ENCODE measurements around the gene DPP6.

The DPP6 gene

GRCh38 chr7:154433632-154434598 lies 381.7 kb downstream of the DPP6 start:
- no peak overlapping the region for H2BK120ac ChIP-seq (ENCODE audit: low read depth, low read length)
- WGBS (ENCODE audit: extremely low coverage, insufficient coverage, low lambda C conversion rate), result no CpG with 5 or more reads among the region's 11 CpGs
- H3K79me2 ChIP-seq (ENCODE audit: control insufficient read depth, insufficient read depth, low read length), result no peaks in the 10 kb centered on the region
- H3K4me2 ChIP-seq (ENCODE audit: low read length), result no peak overlapping the region
- no peaks in the 10 kb centered on the region for H3K79me1 ChIP-seq (ENCODE audit: low read length)
- H3K27ac ChIP-seq (ENCODE audit: low read depth, low read length), result no peak overlapping the region
- H3K56ac ChIP-seq (ENCODE audit: low read length), result no peak overlapping the region
- no peak overlapping the region for H3K4me3 ChIP-seq (ENCODE audit: low read length)
- no peaks in the 10 kb centered on the region for H3K27me3 ChIP-seq (ENCODE audit: insufficient read depth, low read length, poor library complexity)
- H3K36me3 ChIP-seq (ENCODE audit: control insufficient read depth, insufficient read depth, low read length), result no peaks in the 10 kb centered on the region
- no peak overlapping the region for H3K9ac ChIP-seq (ENCODE audit: low read length)
- H2AK5ac ChIP-seq (ENCODE audit: low read length), result no peak overlapping the region
- no peak overlapping the region for H2BK15ac ChIP-seq (replicated peaks; ENCODE audit: low read depth)
- H3K4ac ChIP-seq (ENCODE audit: low read depth, low read length), result no peak overlapping the region
- H4K5ac ChIP-seq (ENCODE audit: low read length), result no peak overlapping the region
- no peak for DNase-seq
- no peak overlapping the region for H3K23ac ChIP-seq (ENCODE audit: low read length)
- H3K18ac ChIP-seq (ENCODE audit: low read length), result no peak overlapping the region
- H2BK5ac ChIP-seq (ENCODE audit: low read length), result no peak overlapping the region
- no peak overlapping the region for H4K8ac ChIP-seq (ENCODE audit: low read depth, low read length)
- no peaks in the 10 kb centered on the region for H3K4me1 ChIP-seq (ENCODE audit: control insufficient read depth, low read depth, low read length)

DNA sequence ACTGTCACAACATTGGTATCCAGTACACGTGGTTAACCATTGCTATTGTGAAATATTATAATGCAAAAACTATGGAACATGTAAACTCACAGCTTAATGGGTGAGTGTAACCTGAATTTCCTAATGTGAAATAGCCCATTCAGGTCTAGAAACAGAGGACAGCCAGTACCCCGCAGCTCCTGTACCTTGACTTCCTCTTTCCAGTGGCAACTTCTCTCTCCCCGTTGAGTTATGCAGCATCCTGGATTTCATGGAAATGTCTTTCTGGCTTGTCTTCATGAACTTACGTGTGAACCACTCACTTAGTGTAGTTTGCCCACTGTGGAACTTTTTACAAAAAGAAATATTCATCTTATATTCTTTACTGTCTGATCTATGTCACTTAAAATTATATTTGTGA lies 384.4 kb downstream of the DPP6 start:
- H3K4me2 ChIP-seq (ENCODE audit: low read length), result no peak overlapping the region
- H2BK5ac ChIP-seq (ENCODE audit: low read length), result no peak overlapping the region
- H3K56ac ChIP-seq (ENCODE audit: low read length), result no peak overlapping the region
- no peak overlapping the region for H2AK5ac ChIP-seq (ENCODE audit: low read length)
- no peaks in the 10 kb centered on the region for H3K79me2 ChIP-seq (ENCODE audit: control insufficient read depth, insufficient read depth, low read length)
- no peaks in the 10 kb centered on the region for H3K79me1 ChIP-seq (ENCODE audit: low read length)
- H2BK15ac ChIP-seq (replicated peaks; ENCODE audit: low read depth), result no peak overlapping the region
- no peak overlapping the region for H3K18ac ChIP-seq (ENCODE audit: low read length)
- no peaks in the 10 kb centered on the region for H3K27me3 ChIP-seq (ENCODE audit: insufficient read depth, low read length, poor library complexity)
- no peak overlapping the region for H4K8ac ChIP-seq (ENCODE audit: low read depth, low read length)
- H4K5ac ChIP-seq (ENCODE audit: low read length), result no peak overlapping the region
- H3K9ac ChIP-seq (ENCODE audit: low read length), result no peak overlapping the region
- H3K23ac ChIP-seq (ENCODE audit: low read length), result no peak overlapping the region
- no peaks in the 10 kb centered on the region for H3K4me1 ChIP-seq (ENCODE audit: control insufficient read depth, low read depth, low read length)
- no peak overlapping the region for H3K4ac ChIP-seq (ENCODE audit: low read depth, low read length)
- no peak for DNase-seq
- H2BK120ac ChIP-seq (ENCODE audit: low read depth, low read length), result no peak overlapping the region
- WGBS (ENCODE audit: extremely low coverage, insufficient coverage, low lambda C conversion rate), result no CpG with 5 or more reads among the region's 4 CpGs
- no peak overlapping the region for H3K4me3 ChIP-seq (ENCODE audit: low read length)
- H3K27ac ChIP-seq (ENCODE audit: low read depth, low read length), result no peak overlapping the region
- H3K36me3 ChIP-seq (ENCODE audit: control insufficient read depth, insufficient read depth, low read length), result no peaks in the 10 kb centered on the region

GRCh38 chr7:154437234-154437633 lies 385.0 kb downstream of the DPP6 start:
- Histone ChIP-seq H3K18ac (ENCODE audit: low read length) (no peak overlapping the region), H3K79me2 (ENCODE audit: control insufficient read depth, insufficient read depth, low read length) (no peaks in the 10 kb centered on the region), H3K4me1 (ENCODE audit: control insufficient read depth, low read depth, low read length) (no peaks in the 10 kb centered on the region), H3K23ac (ENCODE audit: low read length) (no peak overlapping the region), H3K4me2 (ENCODE audit: low read length) (no peak overlapping the region), H2BK15ac (replicated peaks; ENCODE audit: low read depth) (no peak overlapping the region), H3K27me3 (ENCODE audit: insufficient read depth, low read length, poor library complexity) (no peaks in the 10 kb centered on the region), H3K36me3 (ENCODE audit: control insufficient read depth, insufficient read depth, low read length) (no peaks in the 10 kb centered on the region), H4K8ac (ENCODE audit: low read depth, low read length) (no peak overlapping the region), H4K5ac (ENCODE audit: low read length) (no peak overlapping the region), H2AK5ac (ENCODE audit: low read length) (no peak overlapping the region), H2BK120ac (ENCODE audit: low read depth, low read length) (no peak overlapping the region), H3K9ac (ENCODE audit: low read length) (no peak overlapping the region), H3K79me1 (ENCODE audit: low read length) (no peaks in the 10 kb centered on the region), H3K4me3 (ENCODE audit: low read length) (no peak overlapping the region), H3K4ac (ENCODE audit: low read depth, low read length) (no peak overlapping the region), H3K56ac (ENCODE audit: low read length) (no peak overlapping the region), H3K27ac (ENCODE audit: low read depth, low read length) (no peak overlapping the region), H2BK5ac (ENCODE audit: low read length) (no peak overlapping the region)
- no peak for DNase-seq
- no CpG with 5 or more reads among the region's 2 CpGs for WGBS (ENCODE audit: extremely low coverage, insufficient coverage, low lambda C conversion rate)

DNA sequence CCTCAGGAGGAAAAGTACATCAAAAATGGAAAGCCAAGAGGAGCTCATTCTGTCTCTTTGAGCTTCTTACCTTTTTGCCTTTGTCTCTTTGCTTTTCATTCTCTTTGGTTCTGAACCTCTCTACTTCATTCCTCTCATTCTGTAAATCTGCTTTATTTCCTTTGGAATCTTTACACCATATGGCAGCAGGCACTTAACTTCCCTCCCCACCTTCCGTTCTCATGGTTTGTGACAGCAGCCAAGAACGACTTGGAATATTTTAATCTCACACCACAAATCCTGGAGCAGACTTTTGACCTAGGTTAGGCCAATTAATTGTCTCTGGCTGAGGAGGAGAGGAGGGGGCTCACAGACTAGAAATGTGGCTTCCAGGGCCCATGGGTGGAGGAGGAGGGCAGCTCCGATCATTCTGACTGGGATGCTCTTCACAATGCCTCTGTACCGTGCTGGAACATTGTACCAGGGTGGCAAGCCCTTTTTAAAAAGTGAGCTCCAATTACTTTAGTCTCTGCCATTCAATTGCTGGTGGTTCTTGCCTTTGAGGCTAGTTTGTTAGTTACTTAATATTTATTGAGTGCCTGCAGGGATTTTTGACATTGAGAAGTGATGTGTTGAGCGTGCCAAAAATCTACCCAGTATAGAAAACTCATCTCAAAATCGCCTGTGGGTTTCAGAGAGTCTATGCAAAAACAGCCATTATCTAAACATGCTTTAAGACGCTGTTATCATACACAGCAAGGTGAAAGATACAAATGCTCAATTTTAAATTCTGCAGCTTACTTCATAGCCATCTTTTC lies 386.6 kb downstream of the DPP6 start:
- Histone ChIP-seq H2AK5ac (ENCODE audit: low read length) (no peak overlapping the region), H3K23ac (ENCODE audit: low read length) (no peak overlapping the region), H4K8ac (ENCODE audit: low read depth, low read length) (no peak overlapping the region), H3K18ac (ENCODE audit: low read length) (no peak overlapping the region), H3K36me3 (ENCODE audit: control insufficient read depth, insufficient read depth, low read length) (no peaks in the 10 kb centered on the region), H3K56ac (ENCODE audit: low read length) (no peak overlapping the region), H3K4ac (ENCODE audit: low read depth, low read length) (no peak overlapping the region), H2BK15ac (replicated peaks; ENCODE audit: low read depth) (no peak overlapping the region), H3K79me2 (ENCODE audit: control insufficient read depth, insufficient read depth, low read length) (no peaks in the 10 kb centered on the region), H2BK5ac (ENCODE audit: low read length) (no peak overlapping the region), H3K27ac (ENCODE audit: low read depth, low read length) (no peak overlapping the region), H3K79me1 (ENCODE audit: low read length) (no peaks in the 10 kb centered on the region), H3K4me3 (ENCODE audit: low read length) (no peak overlapping the region), H4K5ac (ENCODE audit: low read length) (no peak overlapping the region), H3K4me2 (ENCODE audit: low read length) (no peak overlapping the region), H2BK120ac (ENCODE audit: low read depth, low read length) (no peak overlapping the region), H3K27me3 (ENCODE audit: insufficient read depth, low read length, poor library complexity) (no peaks in the 10 kb centered on the region), H3K4me1 (ENCODE audit: control insufficient read depth, low read depth, low read length) (no peaks in the 10 kb centered on the region), H3K9ac (ENCODE audit: low read length) (no peak overlapping the region)
- WGBS (ENCODE audit: extremely low coverage, insufficient coverage, low lambda C conversion rate), result no CpG with 5 or more reads among the region's 7 CpGs
- no peak for DNase-seq

DNA sequence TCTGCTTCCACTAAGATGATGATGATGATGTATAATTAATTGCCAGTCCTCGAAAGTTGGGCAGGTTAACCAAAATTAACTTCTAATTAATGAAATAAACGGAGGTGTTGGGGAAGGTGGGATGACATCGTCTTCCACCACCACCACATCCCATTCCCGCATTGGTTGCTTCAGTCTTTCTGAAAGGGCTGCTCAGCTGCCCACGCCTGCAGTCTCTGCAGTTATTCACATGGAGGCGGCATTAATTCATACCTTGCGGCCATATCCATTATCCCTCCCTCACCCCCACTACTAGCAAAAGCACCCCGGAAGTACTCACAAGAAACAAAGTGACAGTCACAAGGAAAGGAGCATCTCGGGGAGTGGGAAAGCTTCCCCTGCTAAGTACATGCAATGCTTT lies 387.9 kb downstream of the DPP6 start:
- no peak overlapping the region for H3K4me2 ChIP-seq (ENCODE audit: low read length)
- no peak overlapping the region for H3K56ac ChIP-seq (ENCODE audit: low read length)
- H3K4me3 ChIP-seq (ENCODE audit: low read length), result no peak overlapping the region
- H3K27ac ChIP-seq (ENCODE audit: low read depth, low read length), result no peak overlapping the region
- no peak overlapping the region for H2BK120ac ChIP-seq (ENCODE audit: low read depth, low read length)
- H2BK5ac ChIP-seq (ENCODE audit: low read length), result no peak overlapping the region
- DNase-seq, result no peak
- no peaks in the 10 kb centered on the region for H3K36me3 ChIP-seq (ENCODE audit: control insufficient read depth, insufficient read depth, low read length)
- no peak overlapping the region for H3K18ac ChIP-seq (ENCODE audit: low read length)
- H2AK5ac ChIP-seq (ENCODE audit: low read length), result no peak overlapping the region
- H4K5ac ChIP-seq (ENCODE audit: low read length), result no peak overlapping the region
- no peak overlapping the region for H3K9ac ChIP-seq (ENCODE audit: low read length)
- H3K23ac ChIP-seq (ENCODE audit: low read length), result no peak overlapping the region
- H3K79me2 ChIP-seq (ENCODE audit: control insufficient read depth, insufficient read depth, low read length), result no peaks in the 10 kb centered on the region
- H3K4ac ChIP-seq (ENCODE audit: low read depth, low read length), result no peak overlapping the region
- H2BK15ac ChIP-seq (replicated peaks; ENCODE audit: low read depth), result no peak overlapping the region
- WGBS (ENCODE audit: extremely low coverage, insufficient coverage, low lambda C conversion rate), result no CpG with 5 or more reads among the region's 9 CpGs
- no peaks in the 10 kb centered on the region for H3K27me3 ChIP-seq (ENCODE audit: insufficient read depth, low read length, poor library complexity)
- H3K79me1 ChIP-seq (ENCODE audit: low read length), result no peaks in the 10 kb centered on the region
- H4K8ac ChIP-seq (ENCODE audit: low read depth, low read length), result no peak overlapping the region
- no peaks in the 10 kb centered on the region for H3K4me1 ChIP-seq (ENCODE audit: control insufficient read depth, low read depth, low read length)
